K562 treated with DMSO at 1 percent for 12 hours (cell line): ENCODE data around the gene ANK3. TPM values are rescaled to one million over a fixed set of nuclear protein-coding genes. Genes with fewer than 3 reads are reported as not detected.

Source experiments
- total RNA-seq: library from RNA; unstranded; fragments of 300-600 nt; gene quantifications from 2 replicates; pipeline ENCODE4 v1.2.3, GENCODE V29; 2022; ENCODE audit not compliant: insufficient read depth

Gene ANK3
- total RNA-seq, result 15.0 and 42.4 TPM in 2 replicates

GRCh38 chr10:60389413-60390025 is at the start of gene ANK3:
Gene ANK3 (minus strand): TSS chr10:60389875. CDS start chr10:60389538, 337 bp downstream.

